ENCODE measurements around the gene PRXL2A.
"Not testable (repeated sequence)": the region's sequence is repeated elsewhere in the genome, so short reads cannot be mapped to it uniquely, and the experiment has no call there.

PRXL2A gene

GRCh38 chr10:80408242-80409101, at the start of gene PRXL2A:
TSS of gene PRXL2A (plus strand) at chr10:80408551. CDS start at chr10:80420468, 11,917 bp downstream.
- TF ChIP-seq CTCF (IDR thresholded peaks at IDR 0.05; ENCODE audit: low read depth, low read length) = no peak
- in situ Hi-C loops (cut with HindIII; ENCODE audit: low sequenced_read_pairs) = no loop called here
- DNase-seq (ENCODE audit: low read depth, low spot score) = peak; percentile 42
- H3K4me3 ChIP-seq (ENCODE audit: low read depth, low read length) = peak within 1 kb of the TSS; percentile 56

GRCh38 chr10:80358925-80359324, 49.4 kb upstream of the PRXL2A start:
- in situ Hi-C loops (cut with HindIII; ENCODE audit: low sequenced_read_pairs); DNase-seq (ENCODE audit: low read depth, low spot score); H3K4me3 ChIP-seq (ENCODE audit: low read depth, low read length): not testable (repeated sequence)

- no peak for TF ChIP-seq CTCF (IDR thresholded peaks at IDR 0.05; ENCODE audit: low read depth, low read length)
- in situ Hi-C loops (cut with HindIII; ENCODE audit: low sequenced_read_pairs) = no loop called here
- DNase-seq (ENCODE audit: low read depth, low spot score) = no peak
- no peak overlapping the region for H3K4me3 ChIP-seq (ENCODE audit: low read depth, low read length)
These were observed 48.7 kb upstream of the PRXL2A start for GRCh38 chr10:80359644-80360043.

- in situ Hi-C loops (cut with HindIII; ENCODE audit: low sequenced_read_pairs) = no loop called here
- H3K4me3 ChIP-seq (ENCODE audit: low read depth, low read length) = no peak overlapping the region
- TF ChIP-seq CTCF (IDR thresholded peaks at IDR 0.05; ENCODE audit: low read depth, low read length) = no peak
- no peak for DNase-seq (ENCODE audit: low read depth, low spot score)
These were observed 42.8 kb upstream of the PRXL2A start for GRCh38 chr10:80365510-80365909.

GRCh38 chr10:80371467-80371866, 36.9 kb upstream of the PRXL2A start:
- in situ Hi-C loops (cut with HindIII; ENCODE audit: low sequenced_read_pairs) = no loop called here
- H3K4me3 ChIP-seq (ENCODE audit: low read depth, low read length) = no peak overlapping the region
- DNase-seq (ENCODE audit: low read depth, low spot score) = no peak
- TF ChIP-seq CTCF (IDR thresholded peaks at IDR 0.05; ENCODE audit: low read depth, low read length) = no peak

GRCh38 chr10:80372675-80373074, 35.7 kb upstream of the PRXL2A start:
- TF ChIP-seq CTCF (IDR thresholded peaks at IDR 0.05; ENCODE audit: low read depth, low read length) = no peak
- DNase-seq (ENCODE audit: low read depth, low spot score) = no peak
- no peak overlapping the region for H3K4me3 ChIP-seq (ENCODE audit: low read depth, low read length)
- in situ Hi-C loops (cut with HindIII; ENCODE audit: low sequenced_read_pairs) = no loop called here

GRCh38 chr10:80373502-80373901, 34.8 kb upstream of the PRXL2A start:
- DNase-seq (ENCODE audit: low read depth, low spot score) = no peak
- in situ Hi-C loops (cut with HindIII; ENCODE audit: low sequenced_read_pairs) = no loop called here
- no peak overlapping the region for H3K4me3 ChIP-seq (ENCODE audit: low read depth, low read length)
- TF ChIP-seq CTCF (IDR thresholded peaks at IDR 0.05; ENCODE audit: low read depth, low read length) = no peak
